ENCODE results near the gene DSC3.

The DSC3 gene

GRCh38 chr18:31042406-31043181, at the start of gene DSC3:
TSS of gene DSC3 (minus strand) at chr18:31042742. CDS start at chr18:31042660, 82 bp downstream.
- DNase-seq: no peak

GRCh38 chr18:31091350-31091749, 48.8 kb upstream of the DSC3 start:
- no peak for DNase-seq

GRCh38 chr18:31088532-31088931, 46.0 kb upstream of the DSC3 start:
- DNase-seq: no peak

- no peak for DNase-seq
Measured at GRCh38 chr18:31079973-31080372, 37.4 kb upstream of the DSC3 start.

- no peak for DNase-seq
Measured at GRCh38 chr18:31077878-31078277, 35.3 kb upstream of the DSC3 start.

GRCh38 chr18:31072175-31072574, 29.6 kb upstream of the DSC3 start:
- DNase-seq: no peak

- DNase-seq: no peak
Measured at GRCh38 chr18:31070206-31070605, 27.7 kb upstream of the DSC3 start.

GRCh38 chr18:31066266-31066665, 23.7 kb upstream of the DSC3 start:
- DNase-seq: no peak

GRCh38 chr18:31065036-31065773, 22.7 kb upstream of the DSC3 start:
- no peak for DNase-seq

GRCh38 chr18:31064130-31064529, 21.6 kb upstream of the DSC3 start:
- no peak for DNase-seq

GRCh38 chr18:31061945-31062344, 19.4 kb upstream of the DSC3 start:
- no peak for DNase-seq

GRCh38 chr18:31058897-31059296, 16.4 kb upstream of the DSC3 start:
- DNase-seq: no peak

- no peak for DNase-seq
Measured at GRCh38 chr18:31057917-31058316, 15.4 kb upstream of the DSC3 start.

- no peak for DNase-seq
Measured at GRCh38 chr18:31057051-31057450, 14.5 kb upstream of the DSC3 start.

- DNase-seq: no peak
Measured at GRCh38 chr18:31056296-31056695, 13.8 kb upstream of the DSC3 start.

GRCh38 chr18:31050635-31051034, 8.1 kb upstream of the DSC3 start:
- no peak for DNase-seq

- DNase-seq: no peak
Measured at GRCh38 chr18:31049189-31049588, 6.6 kb upstream of the DSC3 start.

GRCh38 chr18:31048216-31048615, 5.7 kb upstream of the DSC3 start:
- no peak for DNase-seq

- no peak for DNase-seq
Measured at GRCh38 chr18:31046916-31047315, 4.4 kb upstream of the DSC3 start.

- no peak for DNase-seq
Measured at GRCh38 chr18:31045599-31045998, 3.1 kb upstream of the DSC3 start.

GRCh38 chr18:31044926-31045325, 2.4 kb upstream of the DSC3 start:
- DNase-seq: no peak

- DNase-seq: no peak
Measured at GRCh38 chr18:31043709-31044108, 1.2 kb upstream of the DSC3 start.

GRCh38 chr18:31042084-31042405, 497 bp downstream of the DSC3 start:
- DNase-seq: no peak

- no peak for DNase-seq
Measured at GRCh38 chr18:31041271-31042083, 1.1 kb downstream of the DSC3 start.
